WI38 (cell line): ENCODE data around the gene SLC25A23.
A peak's percentile ranks its signal among the peaks of the same experiment; 100 is the strongest.

Experiments used
- H3K4me3 ChIP-seq: 2 replicates; pipeline ENCODE4 v1.5.1; 2011; ENCODE audit warnings: low read depth, mild to moderate bottlenecking, control low read depth, low read length
- CTCF ChIP-seq: IDR thresholded peaks from 2 replicates; pipeline ENCODE4 v1.5.1; 2012; ENCODE audit warnings: low read depth, mild to moderate bottlenecking, control low read depth, low read length

The SLC25A23 gene

GRCh38 chr19:6427131-6427530 is 32.5 kb downstream of the SLC25A23 start:
- H3K4me3 ChIP-seq: no peak overlapping the region
- TF ChIP-seq CTCF: no peak

- H3K4me3 ChIP-seq: no peak overlapping the region
- TF ChIP-seq CTCF: no peak
These were observed 33.6 kb downstream of the SLC25A23 start for GRCh38 chr19:6425732-6426620.

- no peak overlapping the region for H3K4me3 ChIP-seq
- TF ChIP-seq CTCF: no peak
These were observed 34.5 kb downstream of the SLC25A23 start for GRCh38 chr19:6424939-6425731.

- no peak for TF ChIP-seq CTCF
These were observed 35.2 kb downstream of the SLC25A23 start, which contains the start of gene KHSRP for GRCh38 chr19:6424195-6424938. KHSRP (minus strand) TSS chr19:6424811; CDS start chr19:6424701, 110 bp downstream.

GRCh38 chr19:6423499-6424194 is 35.9 kb downstream of the SLC25A23 start:
- TF ChIP-seq CTCF: no peak
- H3K4me3 ChIP-seq: peak overlapping the region; percentile 94

More at GRCh38 chr19:6424195-6424938, 35.2 kb downstream of the SLC25A23 start, which contains the start of gene KHSRP:
- H3K4me3 ChIP-seq: peak within 1 kb of the TSS; percentile 94

- TF ChIP-seq CTCF: no peak
- no peak overlapping the region for H3K4me3 ChIP-seq
These were observed 38.2 kb downstream of the SLC25A23 start for GRCh38 chr19:6421075-6422014.
